ENCODE data around the gene TOR4A. TPM values are rescaled to one million over a fixed set of nuclear protein-coding genes. Genes with fewer than 3 reads are reported as not detected.

Gene TOR4A
- total and polyA plus RNA-seq, 2 experiments from 2014 or later = 2.0 to 19.0 TPM

- ATAC-seq = no peak
- no peak overlapping the region for H3K4me3 Mint-ChIP-seq
These were observed 8.2 kb upstream of the TOR4A start for GRCh38 chr9:137269231-137269772.

GRCh38 chr9:137270929-137271695, 6.4 kb upstream of the TOR4A start:
- no peak overlapping the region; the same call in 1 of the 2 replicates for H3K27ac ChIP-seq (ENCODE audit: low read depth)
- peaks cover 10% of the 10 kb centered on the region; the same call in 1 of the 2 replicates for H3K36me3 ChIP-seq (ENCODE audit: insufficient read depth)
- Mint-ChIP-seq H3K4me3 (no peak overlapping the region), H3K4me1 (peaks cover 29% of the 10 kb centered on the region), H3K9me3 (no peaks in the 10 kb centered on the region; the same call in 2 of the 3 replicates), H3K27me3 (ENCODE audit: insufficient read depth, low read depth, poor library complexity) (peaks cover 29% of the 10 kb centered on the region), H3K27ac (no peak overlapping the region), H3K36me3 (ENCODE audit: low read depth) (peaks cover 31% of the 10 kb centered on the region)
- 0 out of 2 replicates have a peak, but pooled peaks cover 9% of the 10 kb centered on the region for H4K20me1 ChIP-seq (replicated peaks; ENCODE audit: insufficient read depth)
- ATAC-seq (no peak), DNase-seq (ENCODE audit: low spot score) (no peak)
- no peaks in the 10 kb centered on the region for H3K79me2 ChIP-seq (replicated peaks; ENCODE audit: insufficient read depth)
- no peaks in the 10 kb centered on the region for H3K27me3 ChIP-seq (ENCODE audit: insufficient read depth)
- no peaks in the 10 kb centered on the region for H3K9me2 ChIP-seq (ENCODE audit: insufficient read depth)
- H3K4me2 ChIP-seq = no peak overlapping the region
- no peaks in the 10 kb centered on the region for H3F3A ChIP-seq (replicated peaks; ENCODE audit: low read depth)
- no peak overlapping the region for H3K4me3 ChIP-seq
- H2AFZ ChIP-seq = no peak overlapping the region
- peaks cover under 1% of the 10 kb centered on the region; the same call in 1 of the 2 replicates for H3K4me1 ChIP-seq (ENCODE audit: insufficient read depth)
- no peak for TF ChIP-seq ZNF331 (CRISPR knock-in tag; IDR thresholded peaks at IDR 0.05; ENCODE audit: low read depth)
- no peak for TF ChIP-seq CREB1 (CRISPR knock-in tag; IDR thresholded peaks at IDR 0.05; ENCODE audit: low read depth)
- no peak for TF ChIP-seq NANOG (IDR thresholded peaks at IDR 0.05; ENCODE audit: borderline replicate concordance)
- no peak for TF ChIP-seq JUNB (IDR thresholded peaks at IDR 0.05; ENCODE audit: unreplicated experiment)
- TF ChIP-seq STAT1 (IDR thresholded peaks at IDR 0.05; ENCODE audit: unreplicated experiment) = no peak
- TF ChIP-seq ZNF114 (CRISPR knock-in tag; IDR thresholded peaks at IDR 0.05) = no peak

More at GRCh38 chr9:137269231-137269772, 8.2 kb upstream of the TOR4A start:
- Histone ChIP-seq H3K4me3 (no peak overlapping the region), H3K27me3 (ENCODE audit: insufficient read depth) (no peaks in the 10 kb centered on the region), H3K9me2 (ENCODE audit: insufficient read depth) (no peaks in the 10 kb centered on the region), H4K20me1 (replicated peaks; ENCODE audit: insufficient read depth) (0 out of 2 replicates have a peak, but pooled peaks cover 9% of the 10 kb centered on the region), H3K4me2 (no peak overlapping the region), H3F3A (replicated peaks; ENCODE audit: low read depth) (no peaks in the 10 kb centered on the region), H3K27ac (ENCODE audit: low read depth) (no peak overlapping the region), H3K4me1 (ENCODE audit: insufficient read depth) (no peaks in the 10 kb centered on the region), H3K79me2 (replicated peaks; ENCODE audit: insufficient read depth) (no peaks in the 10 kb centered on the region), H3K36me3 (ENCODE audit: insufficient read depth) (peaks cover 10% of the 10 kb centered on the region; the same call in 1 of the 2 replicates), H2AFZ (no peak overlapping the region)
- H3K9me3 Mint-ChIP-seq = no peaks in the 10 kb centered on the region
- TF ChIP-seq CREB1 (CRISPR knock-in tag; IDR thresholded peaks at IDR 0.05; ENCODE audit: low read depth) (no peak), EZH2phosphoT487 (IDR thresholded peaks at IDR 0.05; ENCODE audit: unreplicated experiment) (no peak), REST (IDR thresholded peaks at IDR 0.05; ENCODE audit: unreplicated experiment) (no peak)
- H3K27me3 Mint-ChIP-seq (ENCODE audit: insufficient read depth, low read depth, poor library complexity) = peaks cover 16% of the 10 kb centered on the region
- peak overlapping the region; percentile 59; the same call in 1 of the 2 replicates for H3K27ac Mint-ChIP-seq
- peaks cover 12% of the 10 kb centered on the region for H3K4me1 Mint-ChIP-seq
- no peak for DNase-seq (ENCODE audit: low spot score)
- H3K36me3 Mint-ChIP-seq (ENCODE audit: low read depth) = peaks cover 32% of the 10 kb centered on the region

Data from GM23338 (cell line).